Activated T-cell treated with anti-CD3 and anti-CD28 coated beads for 48 hours (primary cell): ENCODE results near the gene TMPRSS2.

Experiments
- DNase-seq: peaks from one replicate; pipeline ENCODE4 v3.0.0-alpha.2; 2020; ENCODE audit warnings: low read depth

Gene TMPRSS2

GRCh38 chr21:41509733-41510132 is 1.8 kb upstream of the TMPRSS2 start:
- DNase-seq = no peak

DNA sequence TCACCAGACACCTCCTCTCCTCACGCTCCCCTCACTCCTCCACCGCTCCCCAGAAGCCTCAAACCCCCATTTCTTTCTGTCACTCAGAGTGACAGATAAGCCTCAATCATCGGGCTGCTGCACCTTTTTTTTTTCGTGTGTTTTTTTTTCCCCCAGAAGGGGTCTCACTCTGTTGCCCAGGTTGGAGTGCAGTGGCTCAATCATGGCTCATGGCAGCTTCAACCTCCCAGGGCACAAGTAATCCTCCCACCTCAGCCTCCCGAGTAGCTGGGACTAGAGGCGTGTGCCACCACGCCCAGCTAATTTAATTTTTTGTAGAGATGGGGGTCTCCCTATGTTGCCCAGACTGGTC is 1.2 kb upstream of the TMPRSS2 start:
- DNase-seq = no peak

- DNase-seq = no peak
Measured at GRCh38 chr21:41508415-41509144, 622 bp upstream of the TMPRSS2 start.

DNA sequence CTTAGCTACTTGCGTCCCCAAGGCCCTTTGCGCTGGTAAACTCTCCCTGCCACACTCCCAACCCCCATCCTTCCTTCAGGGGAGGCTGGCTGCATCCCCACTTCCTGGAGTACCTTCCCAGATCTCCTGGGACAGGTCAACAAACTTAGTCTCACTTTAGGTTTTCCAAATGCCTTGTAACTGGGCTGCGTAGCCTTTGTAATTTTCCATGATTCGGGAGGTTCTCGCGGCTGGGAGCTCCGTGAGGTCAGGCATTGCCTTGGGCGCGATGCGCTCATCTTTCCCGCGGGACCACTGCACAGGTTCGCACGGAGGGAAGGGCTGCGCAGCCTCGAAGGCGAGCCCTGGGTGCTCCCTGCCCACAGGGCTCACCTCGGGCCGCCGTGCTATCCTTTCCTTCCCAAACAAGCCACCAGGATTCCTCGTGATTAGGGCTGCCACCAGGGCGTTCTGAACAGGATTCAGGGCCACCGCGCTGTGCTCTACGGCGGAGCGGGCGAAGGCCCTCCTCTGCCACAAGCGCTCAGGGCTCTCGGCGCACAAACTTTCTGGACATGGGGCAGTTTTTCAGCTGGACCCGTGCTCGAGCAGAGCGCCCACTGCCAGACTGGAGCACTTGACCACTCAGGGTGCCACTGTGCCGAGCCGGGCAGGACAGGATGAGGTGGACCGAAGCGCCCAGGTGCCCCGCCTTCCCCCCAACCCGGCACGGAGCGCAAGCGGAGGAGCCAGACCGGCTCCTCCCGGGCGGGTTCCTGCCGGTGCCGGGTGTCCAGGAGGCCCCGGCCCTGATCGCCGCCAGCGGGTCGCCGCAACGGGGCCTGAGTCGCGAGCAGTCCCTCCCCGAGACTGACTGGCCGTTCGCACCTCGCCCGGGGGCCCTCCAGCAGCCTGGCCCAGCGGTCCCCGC is 1.1 kb downstream of the TMPRSS2 start:
- DNase-seq = no peak

DNA sequence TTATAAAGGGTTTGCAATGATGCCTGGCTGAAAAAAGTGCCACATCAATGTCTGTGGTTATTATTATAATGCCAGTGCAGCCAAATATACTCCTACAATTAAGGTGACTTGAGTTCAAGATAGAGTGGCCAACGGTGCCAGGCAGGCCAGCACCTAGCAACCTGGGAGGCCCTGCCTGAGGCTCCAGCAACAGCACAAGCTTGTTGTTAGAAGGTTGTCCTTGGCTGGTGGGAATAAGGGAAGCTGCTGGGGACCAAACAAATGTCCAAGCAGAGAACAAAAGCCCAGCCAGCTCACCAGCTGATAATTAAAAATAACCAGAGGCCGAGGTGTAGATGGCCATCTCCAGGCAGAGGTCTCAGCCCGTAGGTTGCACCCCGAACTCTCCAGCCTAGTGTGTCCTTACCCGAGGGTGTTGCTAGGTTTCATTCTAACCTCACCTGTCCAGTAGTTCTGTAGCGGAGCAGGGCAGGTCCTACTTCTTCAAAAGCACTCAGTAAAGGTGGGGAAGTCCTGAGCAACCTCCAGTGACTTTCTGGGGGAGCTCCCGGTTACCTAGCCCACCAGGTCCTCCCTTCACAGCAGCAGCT is 1.9 kb downstream of the TMPRSS2 start:
- no peak for DNase-seq

GRCh38 chr21:41504030-41504429 is 3.9 kb downstream of the TMPRSS2 start:
- no peak for DNase-seq

GRCh38 chr21:41503331-41503730 is 4.6 kb downstream of the TMPRSS2 start:
- DNase-seq = no peak

DNA sequence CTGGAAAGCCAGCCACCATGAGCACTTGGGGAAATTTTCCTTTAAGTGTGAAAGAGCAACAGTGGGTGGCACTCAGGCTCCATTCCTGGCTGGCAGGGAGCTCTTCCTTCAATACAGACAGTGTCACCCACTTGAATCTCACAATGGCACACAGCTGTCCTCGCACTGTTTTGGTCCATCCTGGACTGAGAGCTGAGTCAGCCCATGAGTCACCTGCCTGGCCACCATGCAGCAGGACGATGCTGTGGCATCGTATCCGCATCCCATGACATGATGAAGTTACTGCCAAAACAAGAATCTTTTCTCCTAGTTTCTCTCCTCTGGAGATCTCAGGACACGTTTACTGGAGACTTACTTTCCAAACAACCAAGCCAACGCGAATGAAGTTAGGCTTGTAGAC is 6.0 kb downstream of the TMPRSS2 start:
- DNase-seq = no peak

DNA sequence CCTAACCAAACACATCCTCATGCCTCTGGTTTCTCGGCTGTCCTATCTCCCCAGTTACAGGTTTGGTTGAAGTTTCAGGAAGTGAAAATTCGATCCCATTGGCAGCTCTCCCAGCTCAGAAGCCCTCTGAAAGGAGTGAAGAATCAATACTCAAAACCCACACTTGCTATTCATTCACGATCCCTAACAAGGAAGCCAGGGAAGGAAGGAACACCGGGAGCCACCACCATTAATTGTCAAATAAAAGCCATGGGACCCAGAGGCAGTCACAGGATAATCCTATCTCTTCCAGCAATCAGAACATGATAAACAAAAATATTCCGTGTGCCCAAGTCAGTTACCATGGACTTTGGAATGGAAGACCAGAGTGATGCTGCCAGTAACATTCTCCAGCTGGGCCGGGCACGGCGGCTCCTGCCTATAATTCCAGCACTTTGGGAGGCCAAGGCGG is 7.0 kb downstream of the TMPRSS2 start:
- no peak for DNase-seq

- DNase-seq = no peak
Measured at GRCh38 chr21:41500363-41500762, 7.6 kb downstream of the TMPRSS2 start.

DNA sequence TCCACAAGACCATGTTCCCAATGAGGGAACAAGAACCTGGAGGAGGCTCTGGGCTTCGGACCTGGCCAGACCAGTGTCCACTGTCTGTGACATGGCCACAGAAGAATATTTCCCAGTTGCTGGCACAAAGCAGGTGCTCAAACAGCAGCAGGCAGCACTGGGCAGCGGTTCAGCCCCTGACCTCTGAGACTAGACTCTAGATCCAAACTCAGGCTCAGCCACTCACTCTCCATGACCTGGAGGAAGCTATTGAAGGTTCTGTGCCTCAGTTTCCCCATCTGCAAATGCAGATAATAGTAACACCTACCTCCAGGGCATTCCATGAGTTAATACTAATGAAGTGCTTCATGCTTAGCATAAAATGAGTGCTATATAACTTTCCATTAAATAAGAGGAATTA is 8.0 kb downstream of the TMPRSS2 start:
- DNase-seq = no peak

- no peak for DNase-seq
Measured at GRCh38 chr21:41497788-41498187, 10.2 kb downstream of the TMPRSS2 start.

DNA sequence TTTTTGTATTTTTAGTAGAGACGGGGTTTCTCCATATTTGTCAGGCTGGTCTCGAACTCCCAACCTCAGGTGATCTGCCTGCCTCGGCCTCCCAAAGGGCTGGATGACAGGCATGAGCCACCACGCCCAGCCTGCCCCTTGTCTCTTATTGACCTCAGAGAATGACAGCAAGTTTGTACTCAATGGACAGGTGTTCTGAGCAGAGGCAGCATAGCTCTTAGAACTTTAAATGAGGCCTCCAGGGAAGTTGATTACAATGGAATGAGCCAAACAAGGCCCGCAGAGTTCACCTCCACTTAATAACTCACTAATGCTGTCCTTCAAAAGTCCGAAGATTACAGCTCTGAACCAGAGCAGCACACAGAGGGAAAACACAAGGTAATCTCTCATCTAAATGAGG is 10.9 kb downstream of the TMPRSS2 start:
- no peak for DNase-seq

DNA sequence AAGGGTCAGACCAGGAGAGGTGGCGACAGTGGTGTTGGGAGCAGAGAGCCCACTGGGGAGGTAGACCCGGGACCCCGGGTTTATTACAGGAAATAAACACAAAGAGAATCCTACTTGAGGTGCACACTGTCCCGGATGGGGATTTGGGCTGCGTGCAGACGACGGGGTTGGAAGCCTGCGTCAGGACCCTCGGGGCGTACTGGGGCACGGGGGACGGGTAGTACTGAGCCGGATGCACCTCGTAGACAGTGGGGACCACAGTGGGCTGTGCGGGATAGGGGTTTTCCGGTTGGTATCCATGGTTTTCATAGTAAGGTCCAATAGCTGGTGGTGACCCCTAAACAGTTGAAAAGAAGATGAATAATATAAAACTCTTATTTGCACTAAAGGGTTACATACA is 13.7 kb downstream of the TMPRSS2 start:
- DNase-seq = no peak

GRCh38 chr21:41491412-41491811 is 16.5 kb downstream of the TMPRSS2 start:
- DNase-seq = no peak

DNA sequence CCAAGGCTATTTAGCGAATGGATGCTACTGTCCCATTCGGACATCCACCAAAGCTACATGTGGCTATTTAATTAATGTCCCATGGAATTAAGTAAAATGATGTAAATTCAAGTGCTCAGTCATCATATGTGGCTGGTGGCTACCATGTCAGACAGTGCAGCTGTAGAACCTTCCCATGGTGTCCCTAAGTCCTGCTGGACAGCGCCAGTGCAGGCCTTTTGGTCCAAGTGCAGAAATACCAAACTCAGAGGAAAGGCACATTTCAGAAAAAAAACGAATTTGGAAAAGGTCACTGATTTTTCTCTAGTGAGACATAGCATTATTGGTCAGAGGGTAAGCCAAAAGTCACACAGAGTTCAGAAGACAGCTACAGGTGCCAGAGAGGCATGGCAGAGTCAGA is 17.6 kb downstream of the TMPRSS2 start:
- no peak for DNase-seq

DNA sequence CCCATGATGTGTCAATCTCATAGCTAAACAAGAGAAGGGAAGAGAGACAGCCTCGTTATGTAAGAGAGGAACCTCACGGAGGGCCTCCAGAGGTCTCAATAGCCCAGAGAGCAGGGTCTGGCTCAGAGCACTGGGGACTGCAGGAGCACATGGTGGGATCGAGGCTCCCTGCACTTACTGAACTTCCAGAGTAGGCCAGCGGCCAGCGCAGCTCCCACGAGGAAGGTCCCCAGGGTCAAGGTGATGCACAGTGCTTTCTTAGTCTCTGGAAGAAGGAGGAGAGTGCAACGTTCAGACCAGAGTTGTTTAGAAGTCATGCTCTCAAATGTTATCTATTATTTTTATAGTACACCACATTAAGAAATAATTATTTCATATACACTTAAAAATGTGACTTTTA is 18.6 kb downstream of the TMPRSS2 start:
- no peak for DNase-seq

- no peak for DNase-seq
Measured at GRCh38 chr21:41488080-41488479, 19.9 kb downstream of the TMPRSS2 start.

- DNase-seq = no peak
Measured at GRCh38 chr21:41487082-41487481, 20.9 kb downstream of the TMPRSS2 start.

- DNase-seq = no peak
Measured at GRCh38 chr21:41483973-41484372, 24.0 kb downstream of the TMPRSS2 start.

GRCh38 chr21:41483415-41483814 is 24.5 kb downstream of the TMPRSS2 start:
- no peak for DNase-seq

- no peak for DNase-seq
Measured at GRCh38 chr21:41482980-41483379, 25.0 kb downstream of the TMPRSS2 start.

DNA sequence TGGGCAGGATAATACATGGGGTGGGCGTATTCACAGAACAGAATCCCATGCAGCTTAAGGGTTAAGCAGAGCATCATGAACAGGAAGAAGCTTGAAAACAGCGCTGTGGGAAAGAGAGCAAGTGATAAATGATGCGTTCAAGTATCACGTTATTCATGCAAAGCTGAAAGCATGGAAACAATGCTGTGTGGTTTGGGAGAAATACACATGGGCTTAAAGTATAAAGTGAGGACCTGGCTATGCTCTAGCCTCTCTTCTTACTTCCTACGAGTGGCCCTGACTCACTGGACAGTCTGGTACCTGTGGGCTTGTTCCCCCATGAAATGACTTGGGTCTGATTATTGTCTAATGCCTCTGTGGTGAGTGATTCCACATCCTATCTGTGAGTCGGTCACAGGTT is 25.7 kb downstream of the TMPRSS2 start:
- DNase-seq = no peak
